IMR-90 (cell line): Measurements from ENCODE around the gene MMS19. TPM values are rescaled to one million over a fixed set of nuclear protein-coding genes. Genes with fewer than 3 reads are reported as not detected.

Source experiments
- ATAC-seq: fragments of 200-7000 bp; cut with Tn5 transposase; 2 replicates; pipeline ENCODE4 v1.9.1; 2020; ENCODE audit warnings: low read depth, mild to moderate bottlenecking, moderate library complexity
- BruUV-seq: library from RNA; stranded (reverse); fragments of 400-500 nt; replicated peaks from 2 replicates; lab custom pipeline; 2021; lab: Mats Ljungman, UMichigan
- CTCF ChIA-PET: fragments of 300-600 bp; formaldehyde crosslinking; extraction: SDS; loops from one replicate; lab custom pipeline; 2021; ENCODE audit warnings: antibody characterized with exemption; lab: Yijun Ruan, JAX
- POLR2A ChIA-PET: fragments of 300-600 bp; sonication (Branson Sonifier 250); formaldehyde crosslinking; loops from one replicate; lab custom pipeline; 2022; ENCODE audit warnings: antibody characterized with exemption; ENCODE audit not compliant: unreplicated experiment; lab: Charles Lee
- DNase-seq: peaks from one replicate; pipeline ENCODE4 v3.0.0; 2013
- H2AFZ ChIP-seq: replicated peaks from 2 replicates; pipeline ENCODE3; 2013; ENCODE audit warnings: low read length, mild to moderate bottlenecking; ENCODE audit not compliant: poor library complexity
- H2AK5ac ChIP-seq: 2 replicates; pipeline ENCODE4 v1.6.1; 2013; ENCODE audit warnings: low read depth, low read length, inconsistent platforms
- H2AK9ac ChIP-seq: replicated peaks from 2 replicates; pipeline ENCODE3; 2013; ENCODE audit warnings: mild to moderate bottlenecking, low read depth, low read length, moderate library complexity; ENCODE audit not compliant: poor library complexity
- H2BK120ac ChIP-seq: 2 replicates; pipeline ENCODE4 v1.6.1; 2013; ENCODE audit warnings: low read depth, low read length, inconsistent platforms
- H2BK15ac ChIP-seq: 3 replicates; pipeline ENCODE4 v1.6.1; 2013; ENCODE audit warnings: low read depth, low read length, inconsistent platforms
- H2BK20ac ChIP-seq: 2 replicates; pipeline ENCODE4 v1.6.1; 2013; ENCODE audit warnings: low read depth, mild to moderate bottlenecking, inconsistent platforms, low read length, moderate library complexity
- H2BK5ac ChIP-seq: 2 replicates; pipeline ENCODE4 v1.6.1; 2013; ENCODE audit warnings: mild to moderate bottlenecking, low read depth, low read length, inconsistent platforms; ENCODE audit not compliant: poor library complexity, severe bottlenecking
- H3K14ac ChIP-seq: replicated peaks from 2 replicates; pipeline ENCODE4 v1.6.1; 2013; ENCODE audit warnings: low read depth, low read length, inconsistent platforms
- H3K18ac ChIP-seq: 2 replicates; pipeline ENCODE4 v1.6.1; 2013; ENCODE audit warnings: low read depth, low read length, control low read depth
- H3K23ac ChIP-seq: 2 replicates; pipeline ENCODE4 v1.6.1; 2013; ENCODE audit warnings: low read depth, low read length, inconsistent platforms
- H3K27ac ChIP-seq: 2 replicates; pipeline ENCODE4 v1.5.1; 2013; ENCODE audit warnings: mild to moderate bottlenecking, control low read depth, low read length; ENCODE audit not compliant: insufficient read depth
- H3K27me3 ChIP-seq: 2 replicates; pipeline ENCODE4 v1.6.1; 2013; ENCODE audit warnings: low read length; ENCODE audit not compliant: control insufficient read depth, insufficient read depth
- H3K36me3 ChIP-seq: 2 replicates; pipeline ENCODE4 v1.6.1; 2013; ENCODE audit warnings: low read length, mixed read lengths; ENCODE audit not compliant: control insufficient read depth, insufficient read depth
- H3K4ac ChIP-seq: 2 replicates; pipeline ENCODE4 v1.6.1; 2013; ENCODE audit warnings: low read depth, low read length, inconsistent platforms
- H3K4me1 ChIP-seq: 2 replicates; pipeline ENCODE4 v1.6.1; 2013; ENCODE audit warnings: low read length, mixed read lengths; ENCODE audit not compliant: control insufficient read depth, insufficient read depth
- H3K4me2 ChIP-seq: 2 replicates; pipeline ENCODE4 v1.6.1; 2013; ENCODE audit warnings: low read depth, mild to moderate bottlenecking, control low read depth, low read length, moderate library complexity
- H3K4me3 ChIP-seq: 2 replicates; pipeline ENCODE4 v1.5.1; 2013; ENCODE audit warnings: low read depth, mild to moderate bottlenecking, control low read depth, low read length, moderate library complexity; ENCODE audit not compliant: insufficient read depth
- H3K56ac ChIP-seq: 2 replicates; pipeline ENCODE4 v1.6.1; 2013; ENCODE audit warnings: low read length, inconsistent platforms; ENCODE audit not compliant: insufficient read depth; ENCODE audit errors: extremely low read depth
- H3K79me1 ChIP-seq, 2 experiments: 2 replicates each; pipeline ENCODE4 v1.6.1; 2013; ENCODE audit warnings: low read length in 2 of 2, inconsistent platforms in 1 of 2, low read depth in 1 of 2
- H3K9ac ChIP-seq: 2 replicates; pipeline ENCODE4 v1.6.1; 2013; ENCODE audit warnings: low read depth, low read length, control low read depth
- H3K9me1 ChIP-seq: 2 replicates; pipeline ENCODE4 v1.6.1; 2013; ENCODE audit warnings: low read length, inconsistent platforms; ENCODE audit not compliant: insufficient read depth
- H3K9me3 ChIP-seq: 2 replicates; pipeline ENCODE4 v1.6.1; 2013; ENCODE audit warnings: low read length; ENCODE audit not compliant: control insufficient read depth, insufficient read depth
- H4K20me1 ChIP-seq: 2 replicates; pipeline ENCODE4 v1.6.1; 2013; ENCODE audit warnings: low read length, inconsistent platforms; ENCODE audit not compliant: insufficient read depth
- H4K5ac ChIP-seq: 2 replicates; pipeline ENCODE4 v1.6.1; 2013; ENCODE audit warnings: mild to moderate bottlenecking, low read depth, low read length, control low read depth
- H4K8ac ChIP-seq, 2 experiments: 2 replicates each; pipeline ENCODE4 v1.6.1; 2013; ENCODE audit warnings: low read depth in 2 of 2, low read length in 2 of 2, control low read depth in 1 of 2, inconsistent platforms in 1 of 2
- H4K91ac ChIP-seq: 2 replicates; pipeline ENCODE4 v1.6.1; 2013; ENCODE audit warnings: low read depth, low read length, inconsistent platforms; ENCODE audit not compliant: insufficient read depth
- BHLHE40 ChIP-seq: fragments of 150-350 bp; IDR thresholded peaks from 2 replicates; pipeline ENCODE4 v1.6.1; 2016; ENCODE audit warnings: mild to moderate bottlenecking, low read depth, low read length
- CEBPB ChIP-seq: IDR thresholded peaks from 2 replicates; pipeline ENCODE4 v1.6.1; 2012; ENCODE audit warnings: low read depth, low read length, improper control_type of control experiment
- CTCF ChIP-seq: conservative IDR thresholded peaks from 2 replicates; pipeline ENCODE4 v1.5.1; 2012; ENCODE audit warnings: mild to moderate bottlenecking, low read depth, low read length, improper control_type of control experiment
- ELK1 ChIP-seq: fragments of 150-350 bp; IDR thresholded peaks from 2 replicates; pipeline ENCODE4 v1.6.1; 2016; ENCODE audit warnings: low read depth, mild to moderate bottlenecking, low read length, moderate library complexity, borderline replicate concordance
- FOS ChIP-seq: fragments of 150-350 bp; IDR thresholded peaks from 2 replicates; pipeline ENCODE4 v1.6.1; 2016; ENCODE audit warnings: low read depth, low read length
- MAFK ChIP-seq: IDR thresholded peaks from 2 replicates; pipeline ENCODE4 v1.6.1; 2012; ENCODE audit warnings: low read depth, low read length, improper control_type of control experiment
- MAZ ChIP-seq: IDR thresholded peaks from 2 replicates; pipeline ENCODE4 v1.6.1; 2012; ENCODE audit warnings: low read depth, mild to moderate bottlenecking, low read length, improper control_type of control experiment, moderate library complexity, borderline replicate concordance
- MXI1 ChIP-seq: IDR thresholded peaks from 2 replicates; pipeline ENCODE4 v1.6.1; 2012; ENCODE audit warnings: low read depth, mild to moderate bottlenecking, low read length, moderate library complexity, borderline replicate concordance
- NFE2L2 ChIP-seq: fragments of 150-350 bp; IDR thresholded peaks from 2 replicates; pipeline ENCODE4 v1.6.1; 2016; ENCODE audit warnings: low read depth, mild to moderate bottlenecking, low read length
- RAD21 ChIP-seq: IDR thresholded peaks from 2 replicates; pipeline ENCODE4 v1.6.1; 2012; ENCODE audit warnings: low read length, improper control_type of control experiment
- RCOR1 ChIP-seq: IDR thresholded peaks from 2 replicates; pipeline ENCODE4 v1.6.1; 2012; ENCODE audit warnings: mild to moderate bottlenecking, low read length, improper control_type of control experiment; ENCODE audit not compliant: insufficient replicate concordance
- RFX5 ChIP-seq: IDR thresholded peaks from 2 replicates; pipeline ENCODE4 v1.8.0; 2012; ENCODE audit warnings: low read depth, mild to moderate bottlenecking, low read length, moderate library complexity
- USF2 ChIP-seq: fragments of 150-350 bp; IDR thresholded peaks from 2 replicates; pipeline ENCODE4 v1.6.1; 2017; ENCODE audit warnings: mild to moderate bottlenecking, antibody characterized with exemption, low read length, low read depth
- WGBS, 2 experiments: methylation state at CpG; one replicate each; pipeline versions ENCODE4 v1.1.5 to v1.1.7; 2013; ENCODE audit warnings: missing lambda C conversion rate in 2 of 2; ENCODE audit not compliant: insufficient read length in 1 of 2; ENCODE audit errors: extremely low coverage in 2 of 2; 5-methylcytosine and 5-hydroxymethylcytosine counted together
- dilution Hi-C: fragments of 300-500 bp; cut with HindIII; formaldehyde crosslinking; loops from one replicate; pipeline ENCODE4 v1.14.3; 2018; ENCODE audit warnings: low sequenced_read_pairs; ENCODE audit not compliant: unreplicated experiment
- in situ Hi-C: fragments of 300-500 bp; cut with MboI; formaldehyde crosslinking; loops from 3 replicates; pipeline ENCODE4 v1.14.3; 2019; ENCODE audit warnings: low sequenced_read_pairs, inconsistent platforms, mixed read lengths
- intact Hi-C: fragments of 100-400 bp; cut with micrococcal nuclease; formaldehyde crosslinking; loops from 2 replicates; pipeline ENCODE4 v1.10.0; 2022
- polyA plus RNA-seq, 3 experiments: library from polyadenylated mRNA; depleted of rRNA; stranded (reverse); fragments of >200 nt; gene quantifications; 2 replicates each; pipeline ENCODE4 v1.2.3, GENCODE V29; 2012; ENCODE audit warnings: low replicate concordance in 1 of 3
- total RNA-seq: library from RNA; depleted of rRNA; stranded (reverse); fragments of >200 nt; gene quantifications from 2 replicates; pipeline ENCODE4 v1.2.3, GENCODE V29; 2012

The MMS19 gene
- total and polyA plus RNA-seq, 2 of the 4 experiments (the other 2 are of a cell fraction), result 70.1 to 72.7 TPM

- no peak overlapping the region for H3K18ac ChIP-seq
- no TSS peak for BruUV-seq
- no peak overlapping the region for H2AK9ac ChIP-seq
- DNase-seq (no peak), ATAC-seq (no peak)
- TF ChIP-seq NFE2L2, result no peak
- no peak for TF ChIP-seq RAD21
- TF ChIP-seq CTCF, result no peak
- no peak for TF ChIP-seq RFX5
- TF ChIP-seq MAZ, result no peak
- TF ChIP-seq USF2, result no peak
- no peak for TF ChIP-seq MXI1
- TF ChIP-seq ELK1, result no peak
- no peak for TF ChIP-seq FOS
- TF ChIP-seq MAFK, result no peak
- TF ChIP-seq BHLHE40, result no peak
- TF ChIP-seq RCOR1, result no peak
- TF ChIP-seq CEBPB, result no peak
- WGBS, 2 experiments, result no CpG with 5 or more reads among the region's 6 CpGs
- no peak overlapping the region for H3K4ac ChIP-seq
- H4K20me1 ChIP-seq, result no peaks in the 10 kb centered on the region
- CTCF ChIA-PET, result no interaction called here
- no peak overlapping the region for H3K4me2 ChIP-seq
- no peak overlapping the region for H3K56ac ChIP-seq
- H2BK120ac ChIP-seq, result no peak overlapping the region
- no peak overlapping the region for H3K27ac ChIP-seq
- no peak overlapping the region for H2BK5ac ChIP-seq
- no peak overlapping the region for H3K23ac ChIP-seq
- H3K36me3 ChIP-seq, result no peaks in the 10 kb centered on the region
- no peak overlapping the region for H2BK15ac ChIP-seq
- in situ Hi-C loops, result no loop called here
- H3K4me3 ChIP-seq, result no peak overlapping the region
- no peaks in the 10 kb centered on the region for H3K9me3 ChIP-seq
- H3K9ac ChIP-seq, result no peak overlapping the region
- POLR2A ChIA-PET, result no interaction called here
- H3K14ac ChIP-seq, result no peak overlapping the region
- H2AFZ ChIP-seq, result no peak overlapping the region
- H3K4me1 ChIP-seq, result peaks cover 3% of the 10 kb centered on the region
- H3K27me3 ChIP-seq, result no peaks in the 10 kb centered on the region
- H3K9me1 ChIP-seq, result peaks cover 8% of the 10 kb centered on the region
- H2AK5ac ChIP-seq, result no peak overlapping the region
- H3K79me1 ChIP-seq, result peaks cover 0 to 19% of the 10 kb centered on the region in 2 experiments; a peak in 3 of 4 replicates
- no peak overlapping the region for H4K5ac ChIP-seq
- no peak overlapping the region for H4K8ac ChIP-seq
- dilution Hi-C loops, result no loop called here
- no peak overlapping the region for H2BK20ac ChIP-seq
- intact Hi-C loops, result no loop called here
- no peak overlapping the region for H4K91ac ChIP-seq
Observed at GRCh38 chr10:97416565-97416964, 81.7 kb downstream of the MMS19 start.
